Duodenal mucosa (tissue), 2 donors: ENCODE results near the gene MIEF2.

ENCODE experiments used
- H3K27ac ChIP-seq: one replicate; pipeline ENCODE4 v1.7.0; 2013; ENCODE audit warnings: low read depth, low read length
- H3K27me3 ChIP-seq, 2 donors: one replicate each; pipeline ENCODE4 v1.7.0; 2013; ENCODE audit warnings: low read length in 2 of 2, control low read depth in 1 of 2; ENCODE audit not compliant: insufficient read depth in 2 of 2, control insufficient read depth in 1 of 2
- H3K36me3 ChIP-seq, 2 donors: one replicate each; pipeline ENCODE4 v1.7.0; 2013; ENCODE audit warnings: low read length in 2 of 2, control low read depth in 1 of 2; ENCODE audit not compliant: insufficient read depth in 2 of 2, control insufficient read depth in 1 of 2
- H3K4me1 ChIP-seq, 2 donors: one replicate each; pipeline ENCODE4 v1.7.0; 2013; ENCODE audit warnings: low read length in 2 of 2, control low read depth in 1 of 2; ENCODE audit not compliant: insufficient read depth in 2 of 2, control insufficient read depth in 1 of 2
- H3K4me3 ChIP-seq, 2 donors: one replicate each; pipeline ENCODE4 v1.7.0; 2013; ENCODE audit warnings: low read length in 2 of 2, low read depth in 1 of 2
- H3K9ac ChIP-seq, 2 donors: one replicate each; pipeline ENCODE4 v1.7.0; 2013; ENCODE audit warnings: low read length in 2 of 2, low read depth in 1 of 2
- H3K9me3 ChIP-seq, 2 donors: one replicate each; pipeline ENCODE4 v1.7.0; 2013; ENCODE audit warnings: low read length in 2 of 2, control low read depth in 1 of 2; ENCODE audit not compliant: control insufficient read depth in 1 of 2

The MIEF2 gene

DNA sequence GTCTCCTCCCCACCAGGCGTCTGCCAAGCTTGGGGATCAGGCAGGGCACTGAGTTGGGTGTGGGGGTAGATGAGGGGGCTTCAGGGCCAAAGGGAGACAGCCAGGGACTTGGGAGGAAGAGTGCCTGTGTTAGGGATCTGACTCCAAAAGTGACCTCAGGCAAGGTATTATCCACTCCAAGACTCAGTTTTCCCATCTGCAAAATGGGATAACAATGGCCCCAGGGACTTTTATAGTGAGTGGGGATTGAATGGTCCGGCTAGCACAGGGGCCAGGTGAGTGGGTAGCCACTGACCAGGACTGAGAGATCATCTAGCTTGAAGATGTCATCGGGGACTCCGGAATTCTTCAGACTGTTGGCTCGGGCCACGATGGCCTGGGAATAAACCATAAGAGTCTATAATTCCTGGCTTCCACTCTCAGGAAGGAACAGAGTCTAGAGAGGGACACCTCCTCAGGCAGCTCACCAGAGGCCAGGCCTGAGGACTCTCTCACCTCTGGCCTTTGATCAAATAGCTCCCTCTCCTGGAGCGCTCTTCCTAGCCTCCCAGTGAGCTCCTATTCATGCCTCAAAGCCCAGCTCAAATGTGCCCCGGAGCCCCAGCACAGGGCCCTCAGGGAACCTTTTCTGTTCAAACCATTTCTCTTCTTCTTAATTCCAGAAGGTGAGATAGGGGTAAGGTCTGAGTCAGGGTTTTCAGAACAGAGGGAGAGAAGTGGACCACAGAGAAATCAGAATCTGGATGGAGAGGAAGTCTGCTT is 5.4 kb upstream of the MIEF2 start:
- peaks cover 43 to 65% of the 10 kb centered on the region in 2 donors for H3K36me3 ChIP-seq
- peaks cover 23 to 30% of the 10 kb centered on the region in 2 donors for H3K4me1 ChIP-seq
- H3K4me3 ChIP-seq: no peak overlapping the region
- H3K9me3 ChIP-seq: no peaks in the 10 kb centered on the region
- H3K27me3 ChIP-seq: no peaks in the 10 kb centered on the region
- no peak overlapping the region for H3K9ac ChIP-seq
- no peak overlapping the region for H3K27ac ChIP-seq

DNA sequence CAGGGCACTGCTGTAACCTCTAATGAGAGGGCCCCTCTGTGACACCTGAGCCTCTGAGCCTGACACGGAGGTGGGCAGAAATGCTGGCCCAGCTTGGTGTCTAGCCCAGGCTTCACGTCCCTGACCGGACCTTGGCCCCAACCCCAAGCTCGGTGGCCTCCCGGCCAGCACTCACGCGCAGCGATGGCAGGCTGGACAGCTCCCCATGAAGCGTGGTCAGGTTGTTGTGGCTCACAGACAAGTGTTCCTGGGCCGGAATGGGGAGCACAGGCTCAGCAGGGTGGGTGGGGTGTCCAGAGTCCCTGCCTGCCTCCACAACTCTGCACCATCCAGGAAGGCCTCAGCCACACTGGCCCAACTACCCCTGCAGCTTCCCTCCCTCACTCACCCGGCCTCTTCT is 4.1 kb upstream of the MIEF2 start:
- Histone ChIP-seq H3K4me1 (peaks cover 23 to 30% of the 10 kb centered on the region in 2 donors), H3K27ac (no peak overlapping the region), H3K4me3 (no peak overlapping the region), H3K9me3 (no peaks in the 10 kb centered on the region), H3K9ac (no peak overlapping the region), H3K36me3 (peaks cover 34 to 52% of the 10 kb centered on the region in 2 donors), H3K27me3 (no peaks in the 10 kb centered on the region)

DNA sequence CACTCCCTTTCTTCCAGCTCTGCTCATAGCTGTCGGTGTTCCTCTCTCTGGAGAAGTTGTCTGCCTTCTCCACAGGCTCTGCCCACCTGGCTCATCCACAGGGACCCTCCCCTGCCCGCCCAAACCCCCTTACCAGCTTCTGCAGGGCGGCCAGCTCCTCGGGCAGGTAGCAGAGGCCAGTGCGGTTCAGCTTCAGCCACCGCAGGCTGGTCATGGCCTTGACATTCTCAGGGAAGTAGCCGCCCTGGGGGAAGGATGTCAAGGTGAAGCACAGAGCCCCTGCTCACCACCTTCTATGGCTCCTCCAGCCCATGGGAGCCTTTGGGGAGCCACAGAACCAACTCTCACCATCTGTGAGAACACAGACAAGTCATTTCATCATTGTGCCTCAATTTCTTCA is 3.7 kb upstream of the MIEF2 start:
- H3K4me3 ChIP-seq: peak overlapping the region; percentile 86 to 96
- peaks cover 29 to 49% of the 10 kb centered on the region in 2 donors for H3K36me3 ChIP-seq
- H3K27me3 ChIP-seq: no peaks in the 10 kb centered on the region
- H3K4me1 ChIP-seq: peaks cover 27 to 34% of the 10 kb centered on the region in 2 donors
- H3K27ac ChIP-seq: no peak overlapping the region
- H3K9ac ChIP-seq: peak overlapping the region in 1 of 2 donors; percentile 81
- no peaks in the 10 kb centered on the region for H3K9me3 ChIP-seq

DNA sequence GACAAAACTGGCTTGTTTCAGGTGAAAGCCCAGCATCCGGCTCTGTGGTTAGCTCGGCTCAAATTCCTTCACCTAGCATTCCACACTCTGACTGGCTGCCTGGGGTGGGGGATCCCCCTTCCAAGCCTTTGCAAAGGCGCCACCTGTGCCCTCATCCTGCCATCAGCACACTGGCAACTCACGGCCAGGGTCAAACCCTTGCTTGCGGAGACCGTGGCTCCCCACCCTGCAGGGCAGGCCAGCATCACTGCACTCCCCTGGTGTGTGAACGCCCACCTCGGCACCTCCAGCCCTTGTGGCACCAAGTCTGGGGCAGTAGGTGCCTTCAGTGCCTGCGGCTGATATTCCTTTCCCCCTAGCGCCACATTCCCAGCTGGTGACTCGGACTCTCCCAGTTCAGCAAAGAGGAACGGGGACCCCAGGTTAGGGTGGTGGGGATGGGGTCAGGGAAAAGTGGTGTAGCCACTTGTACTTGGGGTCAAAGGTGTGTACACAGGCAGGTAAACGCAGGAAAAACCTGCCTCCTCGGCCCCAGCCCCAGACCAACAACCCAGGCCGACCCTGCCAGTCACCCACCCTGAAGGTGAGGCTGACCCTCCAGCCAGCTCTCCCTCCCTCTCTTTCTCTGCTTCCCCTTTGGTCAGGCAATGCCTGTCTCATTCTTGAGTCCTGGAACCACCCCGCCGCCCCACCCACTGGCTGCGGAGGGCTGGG is 3.0 kb upstream of the MIEF2 start:
- Histone ChIP-seq H3K9ac (peak overlapping the region; percentile 81 to 94), H3K4me1 (peaks cover 34 to 40% of the 10 kb centered on the region in 2 donors), H3K4me3 (peak overlapping the region; percentile 86 to 96), H3K9me3 (no peaks in the 10 kb centered on the region), H3K27me3 (no peaks in the 10 kb centered on the region), H3K36me3 (peaks cover 23 to 42% of the 10 kb centered on the region in 2 donors), H3K27ac (peak overlapping the region; percentile 92)

DNA sequence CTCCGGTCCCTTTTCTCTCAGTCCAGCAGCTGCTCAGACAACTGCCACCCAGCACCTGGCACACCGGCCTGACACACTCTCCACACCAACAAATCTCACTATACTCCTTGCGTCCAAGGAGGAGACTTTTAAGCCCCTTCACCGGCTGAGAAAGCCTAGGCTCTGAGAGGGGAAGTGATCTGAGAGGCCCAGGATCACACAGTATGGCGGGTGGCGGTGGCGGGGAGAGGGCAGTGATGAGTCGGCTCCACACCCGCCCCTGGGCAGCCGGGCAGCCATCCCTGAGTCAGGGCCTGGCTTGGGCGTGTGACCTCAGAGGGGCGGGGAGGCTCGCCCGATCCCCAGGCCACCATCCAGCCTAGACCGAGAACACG is 2.5 kb upstream of the MIEF2 start:
- peaks cover 34 to 40% of the 10 kb centered on the region in 2 donors for H3K4me1 ChIP-seq
- H3K36me3 ChIP-seq: peaks cover 20 to 39% of the 10 kb centered on the region in 2 donors
- H3K27me3 ChIP-seq: no peaks in the 10 kb centered on the region
- H3K4me3 ChIP-seq: peak overlapping the region; percentile 86 to 96
- H3K27ac ChIP-seq: peak overlapping the region; percentile 92
- peak overlapping the region; percentile 81 to 94 for H3K9ac ChIP-seq
- H3K9me3 ChIP-seq: no peaks in the 10 kb centered on the region

DNA sequence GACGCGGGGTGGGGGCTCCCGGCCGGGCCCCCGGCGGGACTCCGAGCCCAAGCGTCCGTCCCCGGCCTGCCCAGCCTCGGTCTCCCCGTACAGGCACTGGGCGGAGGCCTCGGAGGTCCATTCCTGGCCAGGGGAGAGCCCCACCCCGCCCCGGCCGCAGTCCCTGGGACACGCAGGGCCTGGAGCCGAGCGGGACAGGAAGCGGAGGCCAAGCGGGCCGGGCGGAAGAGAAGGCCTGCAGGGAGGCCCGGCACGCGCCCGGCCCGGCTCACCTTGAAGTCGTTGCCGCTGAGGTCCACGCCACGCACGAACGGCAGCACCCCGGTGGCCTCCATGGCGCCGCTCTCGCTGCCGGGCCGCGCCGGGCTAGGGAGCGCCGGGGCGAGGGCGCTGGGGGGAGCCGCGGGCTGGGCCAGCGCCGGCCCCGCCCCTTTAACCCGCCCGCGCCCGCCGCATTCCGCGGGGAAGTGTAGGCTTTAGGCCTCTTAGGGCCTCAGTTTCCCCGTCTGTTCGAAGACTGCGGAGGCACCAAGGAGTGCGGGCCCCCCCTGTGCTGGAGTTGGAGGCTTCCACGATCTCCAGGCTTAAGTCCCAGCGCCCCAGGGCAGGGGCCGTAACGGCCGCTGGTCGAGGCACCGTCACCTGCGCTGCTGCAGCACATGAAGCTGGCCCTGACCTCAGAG is 2.0 kb upstream of the MIEF2 start, which contains the start of gene FLII:
Gene FLII (minus strand): TSS at position 383 of the 683 bp plus-strand sequence. CDS start 48 bp downstream, at position 335.
- H3K9ac ChIP-seq: peak within 1 kb of the TSS; percentile 81 to 94
- H3K27ac ChIP-seq: peak within 1 kb of the TSS; percentile 92
- peaks cover 22 to 39% of the 10 kb centered on the region in 2 donors for H3K36me3 ChIP-seq
- H3K9me3 ChIP-seq: no peaks in the 10 kb centered on the region
- H3K27me3 ChIP-seq: no peaks in the 10 kb centered on the region
- H3K4me3 ChIP-seq: peak within 1 kb of the TSS; percentile 86 to 96
- peaks cover 34 to 40% of the 10 kb centered on the region in 2 donors for H3K4me1 ChIP-seq

DNA sequence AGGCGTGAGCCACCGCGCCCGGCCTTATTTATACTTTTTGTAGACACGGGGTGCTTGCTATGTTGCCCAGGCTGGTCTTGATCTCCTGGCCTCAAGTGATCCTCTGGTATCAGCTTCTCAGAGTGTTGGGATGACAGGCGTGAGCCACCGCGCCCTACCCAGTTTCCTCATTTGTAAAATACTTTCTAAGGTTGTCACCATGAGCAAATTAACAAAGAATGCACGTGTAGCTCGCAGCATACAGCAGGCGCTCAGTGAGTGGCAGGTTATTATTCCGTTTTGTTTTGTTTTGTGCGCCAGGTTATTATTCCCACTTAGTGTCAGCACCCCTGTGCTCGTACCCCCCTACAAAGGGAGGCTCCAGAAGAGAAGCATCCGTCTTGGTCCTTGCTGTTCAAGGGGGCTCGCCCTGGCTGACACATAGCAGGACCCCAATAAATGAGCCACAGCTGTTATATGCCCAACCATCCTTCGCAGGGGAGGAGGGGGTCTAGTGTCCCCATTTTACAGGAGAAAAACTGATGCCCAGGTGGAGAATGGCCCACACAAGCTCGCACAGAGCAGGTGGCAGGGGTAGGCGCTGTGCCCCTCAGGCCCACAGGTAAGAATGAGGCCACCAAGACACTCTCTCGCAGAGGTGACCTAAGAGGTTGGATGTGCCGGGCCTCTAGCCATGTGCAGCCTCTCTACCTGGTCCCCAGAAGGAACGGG is 686 bp upstream of the MIEF2 start:
- peaks cover 25 to 39% of the 10 kb centered on the region in 2 donors for H3K36me3 ChIP-seq
- H3K4me1 ChIP-seq: peaks cover 34 to 40% of the 10 kb centered on the region in 2 donors
- H3K4me3 ChIP-seq: peak overlapping the region; percentile 75 to 82
- H3K9ac ChIP-seq: peak overlapping the region; percentile 78 to 83
- peak overlapping the region; percentile 82 for H3K27ac ChIP-seq
- H3K27me3 ChIP-seq: no peaks in the 10 kb centered on the region
- no peaks in the 10 kb centered on the region for H3K9me3 ChIP-seq

DNA sequence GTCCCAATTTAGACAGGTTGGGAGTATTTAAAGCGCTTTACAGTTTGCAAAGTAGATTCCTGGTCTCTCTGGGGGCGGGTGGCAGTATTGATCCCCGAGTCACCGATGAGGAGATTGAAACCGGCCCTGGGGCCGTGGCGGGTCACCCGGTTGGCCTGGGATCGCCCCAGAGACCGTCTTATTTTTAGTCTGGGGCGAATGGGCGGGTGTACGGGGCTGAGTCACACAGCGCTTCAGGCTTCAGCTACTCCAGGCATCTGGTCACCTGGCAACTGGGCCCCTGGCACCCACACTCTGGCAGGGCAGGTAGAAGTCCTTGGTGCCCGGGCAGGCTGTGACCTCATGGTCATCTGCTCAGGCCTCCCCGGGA is 669 bp downstream of the MIEF2 start:
- H3K4me3 ChIP-seq: peak overlapping the region; percentile 75 to 82
- peak overlapping the region; percentile 82 for H3K27ac ChIP-seq
- peak overlapping the region; percentile 75 to 83 for H3K9ac ChIP-seq
- no peaks in the 10 kb centered on the region for H3K9me3 ChIP-seq
- no peaks in the 10 kb centered on the region for H3K27me3 ChIP-seq
- peaks cover 34 to 40% of the 10 kb centered on the region in 2 donors for H3K4me1 ChIP-seq
- peaks cover 20 to 32% of the 10 kb centered on the region in 2 donors for H3K36me3 ChIP-seq

DNA sequence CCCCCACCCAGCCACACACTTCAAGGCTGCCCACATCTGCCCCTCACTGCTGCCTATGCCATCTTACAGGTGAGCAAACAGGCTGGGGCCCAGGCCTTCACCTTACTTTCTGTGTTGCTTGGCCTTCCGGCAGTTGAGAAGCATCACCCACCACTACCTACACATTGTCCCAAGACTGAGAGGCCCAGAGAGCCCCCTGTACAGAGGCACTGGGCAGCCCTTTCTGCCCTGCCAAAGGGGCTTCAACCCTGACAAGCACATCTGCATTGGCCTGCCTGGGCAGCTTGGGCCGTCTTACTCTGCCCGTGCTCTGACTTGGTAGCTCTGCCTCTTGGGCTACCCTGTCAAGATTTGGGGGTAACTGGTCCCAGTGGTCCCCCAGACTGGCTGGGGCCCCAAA is 1.2 kb downstream of the MIEF2 start:
- Histone ChIP-seq H3K27ac (peak overlapping the region; percentile 82), H3K27me3 (no peaks in the 10 kb centered on the region)

More for the DNA sequence above, 1.2 kb downstream of the MIEF2 start:
- peaks cover 32 to 37% of the 10 kb centered on the region in 2 donors for H3K4me1 ChIP-seq
- H3K4me3 ChIP-seq: peak overlapping the region; percentile 75 to 82
- peak overlapping the region; percentile 75 to 83 for H3K9ac ChIP-seq
- peaks cover 16 to 27% of the 10 kb centered on the region in 2 donors for H3K36me3 ChIP-seq
- H3K9me3 ChIP-seq: no peaks in the 10 kb centered on the region
